DMS153 (cell line): ENCODE measurements around the gene BTNL2.

Experiments used
- DNase-seq: peaks from one replicate; lab custom pipeline; 2025; lab: John Stamatoyannopoulos, UW

BTNL2 gene

GRCh38 chr6:32415521-32416019 is 8.6 kb upstream of the BTNL2 start:
- DNase-seq: peak; percentile 33

- peak; percentile 43 for DNase-seq
Measured at GRCh38 chr6:32413427-32414047, 6.6 kb upstream of the BTNL2 start.

- no peak for DNase-seq
Measured at GRCh38 chr6:32411566-32412327, 4.8 kb upstream of the BTNL2 start.

- DNase-seq: no peak
Measured at GRCh38 chr6:32410906-32411305, 3.9 kb upstream of the BTNL2 start.

DNA sequence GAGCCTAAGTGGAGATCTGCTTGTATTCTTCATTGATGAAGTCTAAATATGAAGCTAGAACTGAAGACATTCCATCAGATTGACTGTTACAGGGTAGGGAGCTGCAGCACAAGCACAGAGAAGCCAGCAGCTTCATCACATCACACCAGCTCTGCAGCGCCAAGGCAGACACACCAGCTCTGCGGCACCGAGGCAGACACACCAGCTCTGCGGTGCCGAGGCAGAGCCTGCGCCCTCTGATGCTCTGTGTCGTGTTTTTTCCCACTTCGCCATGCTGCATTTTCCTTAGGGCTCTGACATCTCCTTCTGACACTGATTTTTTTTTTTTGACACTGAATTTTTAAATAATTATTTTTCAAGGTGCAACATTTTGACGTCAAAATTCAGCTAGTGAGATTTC is 784 bp downstream of the BTNL2 start:
- no peak for DNase-seq

DNA sequence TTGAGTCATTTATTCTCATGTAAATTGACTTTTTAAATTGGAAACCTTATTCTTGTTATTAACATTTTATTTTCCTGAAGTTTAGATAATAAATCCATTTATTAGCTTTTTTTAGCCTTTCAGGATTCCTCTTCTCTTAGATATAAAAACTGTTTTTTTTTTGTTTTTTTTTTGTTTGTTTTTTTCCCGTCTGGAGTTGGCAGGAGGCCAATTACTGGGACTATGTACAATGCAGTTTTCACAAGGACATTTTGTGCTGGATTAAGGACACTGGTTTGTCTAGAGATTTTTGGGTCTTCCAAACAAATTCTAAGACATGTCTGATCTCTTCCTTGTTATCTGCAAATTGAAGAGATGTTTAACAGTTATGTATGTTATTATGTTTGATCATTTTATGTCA is 1.3 kb downstream of the BTNL2 start:
- no peak for DNase-seq

DNA sequence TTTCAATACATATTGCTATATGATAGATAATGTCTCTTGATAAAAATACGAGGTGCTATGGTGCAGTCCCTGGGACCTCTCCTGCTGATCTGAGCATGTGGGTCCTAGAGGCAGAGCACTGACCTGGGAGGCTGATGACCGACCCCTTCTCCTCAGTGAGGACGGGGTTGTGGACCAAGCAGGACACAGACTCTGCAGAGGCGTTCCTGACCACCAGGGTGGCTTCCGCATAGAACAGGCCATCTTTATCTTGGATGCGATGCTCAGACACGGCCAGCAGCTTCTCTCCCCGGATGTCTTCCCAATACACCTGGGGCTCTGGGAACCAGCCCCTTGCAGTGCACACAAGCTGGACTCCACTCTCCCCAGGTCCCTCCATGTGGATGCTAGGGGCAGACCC is 4.2 kb downstream of the BTNL2 start:
- no peak for DNase-seq

DNA sequence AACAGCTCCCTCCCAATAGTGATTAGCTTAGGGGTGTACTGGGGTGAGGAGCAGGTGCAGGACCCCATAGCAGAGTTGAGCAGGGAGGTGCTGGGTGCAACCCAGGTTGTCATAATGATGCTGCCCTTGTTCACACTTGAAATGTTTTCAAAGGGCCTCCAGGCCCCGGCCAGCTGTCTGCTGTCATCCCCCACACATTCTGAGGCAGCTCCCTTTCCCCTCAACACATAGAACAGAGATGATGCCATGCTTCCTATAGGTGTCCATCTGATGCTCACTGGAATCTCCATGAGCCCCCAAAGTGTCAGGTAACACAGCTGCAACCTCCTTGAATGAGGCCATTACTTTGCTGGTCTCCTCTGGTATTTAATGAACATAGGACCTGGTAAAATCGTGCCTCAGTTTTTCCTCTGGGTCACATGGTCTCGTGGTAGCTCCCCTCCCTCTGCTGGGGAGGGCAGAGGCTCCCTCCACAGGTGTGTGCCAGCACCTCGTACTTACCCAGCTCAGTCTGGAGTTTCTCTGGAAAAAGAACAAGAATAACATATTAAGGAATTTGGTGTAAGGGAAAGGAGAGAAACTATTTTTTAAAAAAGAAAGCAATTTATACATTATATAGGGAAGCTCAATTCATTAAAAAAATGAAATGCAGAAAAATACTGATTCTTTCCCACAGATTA is 5.6 kb downstream of the BTNL2 start:
- DNase-seq: no peak

GRCh38 chr6:32397252-32397920 is 9.6 kb downstream of the BTNL2 start:
- DNase-seq: no peak

GRCh38 chr6:32396028-32396427 is 11.0 kb downstream of the BTNL2 start:
- no peak for DNase-seq

- no peak for DNase-seq
Measured at GRCh38 chr6:32393665-32394420, 13.1 kb downstream of the BTNL2 start.

DNA sequence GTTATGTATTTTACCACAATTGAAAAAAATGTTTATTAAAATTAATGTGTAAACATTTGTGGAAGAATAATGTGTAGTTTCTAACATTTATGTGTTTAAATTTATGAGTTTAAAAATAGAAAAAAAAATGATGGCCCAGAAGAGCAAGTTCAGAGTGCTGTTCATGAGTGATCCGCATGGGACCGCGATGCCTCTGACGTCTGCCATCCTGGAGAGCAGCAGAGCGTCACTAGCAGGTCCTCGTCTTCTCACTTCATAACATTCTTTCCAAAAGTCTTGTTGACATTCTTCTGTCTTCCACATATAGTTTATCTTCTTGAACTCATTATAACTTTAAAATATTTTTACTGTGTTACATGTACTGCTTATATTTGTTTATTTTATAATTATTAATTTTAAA is 15.5 kb downstream of the BTNL2 start:
- DNase-seq: no peak

GRCh38 chr6:32387589-32388340 is 19.2 kb downstream of the BTNL2 start:
- no peak for DNase-seq

DNA sequence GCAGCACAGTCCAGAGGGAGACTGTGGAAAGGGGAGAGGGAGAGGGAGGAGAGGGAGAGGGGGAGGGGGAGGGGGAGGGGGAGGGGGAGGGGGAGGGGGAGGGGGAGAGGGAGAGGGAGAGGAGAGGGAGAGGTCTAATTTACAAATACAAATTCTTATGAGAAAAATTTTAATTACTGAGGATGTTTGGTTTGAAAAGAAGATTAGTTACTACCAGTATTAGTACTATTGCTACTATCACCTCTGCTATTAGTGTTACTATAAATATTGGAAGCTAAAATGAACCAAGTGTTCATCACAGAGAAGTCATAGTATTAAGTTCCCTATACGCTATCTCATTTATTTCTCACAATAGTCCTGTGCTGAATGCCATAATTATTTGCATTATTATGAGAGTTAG is 20.9 kb downstream of the BTNL2 start:
- DNase-seq: no peak

DNA sequence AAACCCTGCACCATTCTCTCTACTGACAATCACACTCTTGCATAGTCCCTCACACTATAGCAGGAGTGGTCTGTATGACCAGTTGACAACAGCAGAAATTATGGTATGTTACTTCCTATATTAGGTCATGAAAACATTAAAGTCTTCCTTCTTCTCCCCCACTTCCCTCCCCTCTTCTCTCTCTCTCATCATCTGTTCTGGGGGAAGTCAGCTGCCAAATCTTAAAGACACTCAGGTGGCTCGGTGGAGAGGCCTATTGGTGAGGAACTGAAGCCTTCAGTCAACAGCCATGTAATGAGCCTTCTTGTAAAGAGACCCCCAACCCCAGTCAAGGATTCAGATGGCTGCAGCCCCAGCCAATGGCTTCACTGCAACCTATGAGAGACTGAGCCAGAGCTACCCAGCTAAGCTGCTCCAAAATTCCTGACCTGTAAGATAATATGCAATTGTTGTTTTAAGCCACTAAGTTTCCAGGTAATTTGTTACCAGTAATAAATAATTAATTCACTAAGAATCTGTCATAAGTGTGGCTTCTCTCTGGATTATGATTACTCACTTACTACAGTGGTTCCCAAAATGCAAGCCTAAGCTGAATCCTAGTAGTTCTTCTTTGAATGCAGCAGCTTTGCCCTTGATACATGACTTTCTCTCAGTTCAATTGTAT is 24.1 kb downstream of the BTNL2 start:
- DNase-seq: no peak

DNA sequence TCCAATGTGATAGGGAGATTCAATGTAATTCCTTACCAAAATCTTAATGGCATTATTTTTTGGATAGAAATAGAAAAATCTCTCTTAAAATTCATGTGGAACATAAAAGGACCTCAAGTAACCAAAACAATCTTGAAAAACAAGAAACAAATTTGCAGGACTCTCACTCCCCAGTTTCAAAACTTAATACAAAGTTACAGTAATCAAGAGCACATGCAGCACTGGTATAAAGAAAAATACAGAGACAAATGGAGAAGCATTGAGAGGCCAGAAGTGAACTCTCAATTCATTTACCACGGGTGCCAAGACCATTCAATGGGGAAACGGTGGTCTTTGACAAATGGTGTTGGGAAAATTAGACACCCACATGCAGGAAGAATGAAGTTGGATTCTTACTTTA is 27.4 kb downstream of the BTNL2 start:
- no peak for DNase-seq

DNA sequence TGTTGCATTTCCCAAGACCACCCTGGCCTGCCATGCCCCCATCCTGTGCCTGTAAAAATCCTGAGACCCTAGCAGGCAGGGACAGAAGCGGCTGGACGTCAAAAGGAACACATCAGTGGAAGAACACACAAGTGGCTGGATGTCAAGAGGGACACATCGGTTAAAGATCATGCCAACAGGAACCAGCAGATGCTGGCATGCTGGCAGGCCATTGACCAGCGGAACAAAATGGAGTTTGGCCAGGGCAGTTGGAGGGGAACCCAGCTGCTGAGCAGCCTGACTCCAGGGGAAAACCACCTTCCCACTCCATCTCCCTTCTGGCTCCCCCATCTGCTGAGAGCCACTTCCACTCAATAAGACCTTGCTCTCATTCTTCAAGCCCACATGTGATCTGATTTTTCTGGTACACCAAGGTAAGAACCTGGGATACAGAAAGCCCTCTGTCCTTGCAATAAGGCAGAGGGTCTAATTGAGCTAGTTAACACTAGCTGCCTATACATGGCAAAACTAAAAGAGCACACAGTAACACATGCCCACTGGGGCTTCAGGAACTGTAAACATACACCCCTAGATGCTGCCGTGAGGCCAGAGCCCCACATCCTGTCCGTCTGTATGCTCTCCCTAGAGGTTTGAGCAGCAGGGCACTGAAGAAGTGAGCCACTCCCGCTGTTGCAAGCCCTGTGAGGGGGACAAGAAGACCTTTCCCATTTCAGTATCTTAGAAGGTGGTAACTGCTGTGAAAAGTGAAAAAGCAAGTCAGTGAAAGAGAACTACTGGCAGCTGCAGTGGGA is 31.0 kb downstream of the BTNL2 start:
- no peak for DNase-seq

GRCh38 chr6:32371803-32372202 is 35.2 kb downstream of the BTNL2 start, which contains the start of gene TSBP1:
Gene TSBP1, minus strand, starts transcription at chr6:32371903. Its CDS starts 197 bp downstream, at chr6:32371706.
- DNase-seq: no peak

DNA sequence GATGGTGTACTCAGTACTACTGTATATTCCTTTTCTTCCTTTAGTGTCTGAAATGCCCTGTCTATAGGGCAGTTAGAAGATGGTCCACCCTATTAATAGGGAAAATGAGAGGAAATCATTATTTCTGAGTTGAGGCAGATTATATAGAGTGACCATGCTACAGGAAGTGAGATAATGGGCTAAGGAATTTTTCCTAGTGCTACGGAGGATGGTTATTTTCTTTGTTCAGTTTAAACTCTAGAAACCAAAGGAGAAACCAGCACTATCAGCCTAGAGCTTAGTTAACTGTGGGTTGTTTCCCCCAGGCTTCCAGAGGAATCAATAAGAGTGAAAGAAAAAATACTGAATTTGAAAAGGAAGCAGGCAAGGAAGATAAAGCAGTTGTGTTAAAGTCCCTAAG is 35.8 kb downstream of the BTNL2 start:
- DNase-seq: no peak

- no peak for DNase-seq
Measured at GRCh38 chr6:32370505-32370904, 36.5 kb downstream of the BTNL2 start.
